WTC11 (cell line): Measurements from ENCODE around the gene IFIT1.

Source experiments
- ATF6 ChIP-seq: sonication (generic); formaldehyde crosslinking; IDR thresholded peaks from 2 replicates; pipeline ENCODE4 v1.8.1; 2023; ENCODE audit warnings: mild to moderate bottlenecking, missing genetic modification reagents
- CREB1 ChIP-seq: sonication (generic); formaldehyde crosslinking; IDR thresholded peaks from 2 replicates; pipeline ENCODE4 v1.8.0; 2023; ENCODE audit warnings: mild to moderate bottlenecking, missing genetic modification reagents
- CREM ChIP-seq: sonication (generic); formaldehyde crosslinking; IDR thresholded peaks from 2 replicates; pipeline ENCODE4 v1.8.1; 2022; ENCODE audit warnings: mild to moderate bottlenecking, missing genetic modification reagents, moderate library complexity
- ESRRA ChIP-seq: sonication (generic); formaldehyde crosslinking; IDR thresholded peaks from 2 replicates; pipeline ENCODE4 v1.8.1; 2022; ENCODE audit warnings: mild to moderate bottlenecking, missing genetic modification reagents, borderline replicate concordance
- JUN ChIP-seq: sonication (generic); formaldehyde crosslinking; IDR thresholded peaks from 2 replicates; pipeline ENCODE4 v1.8.0; 2023; ENCODE audit warnings: mild to moderate bottlenecking, missing genetic modification reagents
- SMAD3 ChIP-seq: sonication (generic); formaldehyde crosslinking; IDR thresholded peaks from 2 replicates; pipeline ENCODE4 v1.8.0; 2022; ENCODE audit warnings: missing genetic modification reagents, mild to moderate bottlenecking, borderline replicate concordance
- TCF7 ChIP-seq: sonication (generic); formaldehyde crosslinking; IDR thresholded peaks from 2 replicates; pipeline ENCODE4 v1.8.0; 2022; ENCODE audit warnings: mild to moderate bottlenecking, low read depth, missing genetic modification reagents, moderate library complexity
- USF1 ChIP-seq: sonication (generic); formaldehyde crosslinking; IDR thresholded peaks from 2 replicates; pipeline ENCODE4 v1.8.0; 2022; ENCODE audit warnings: mild to moderate bottlenecking, missing genetic modification reagents
- ZNF121 ChIP-seq: sonication (generic); formaldehyde crosslinking; IDR thresholded peaks from 2 replicates; pipeline ENCODE4 v1.8.0; 2023; ENCODE audit warnings: missing genetic modification reagents
- ZNF138 ChIP-seq: sonication (generic); formaldehyde crosslinking; conservative IDR thresholded peaks from 2 replicates; pipeline ENCODE4 v1.8.1; 2022; ENCODE audit warnings: mild to moderate bottlenecking, moderate library complexity, missing genetic modification reagents
- ZNF512 ChIP-seq: sonication (generic); formaldehyde crosslinking; IDR thresholded peaks from 2 replicates; pipeline ENCODE4 v1.8.1; 2022; ENCODE audit warnings: missing genetic modification reagents, borderline replicate concordance
- TF ChIP-seq, protein P1 (sequence below): fragments of 200-600 bp; IDR thresholded peaks from 2 replicates; pipeline ENCODE4 v1.8.0; 2022; ENCODE audit warnings: antibody characterized with exemption
- TF ChIP-seq, protein P2 (sequence below): sonication (generic); formaldehyde crosslinking; IDR thresholded peaks from 2 replicates; pipeline ENCODE4 v1.8.1; 2023; ENCODE audit warnings: mild to moderate bottlenecking, missing genetic modification reagents, borderline replicate concordance
- TF ChIP-seq, protein P3 (sequence below): sonication (generic); formaldehyde crosslinking; IDR thresholded peaks from 2 replicates; pipeline ENCODE4 v1.8.0; 2022; ENCODE audit warnings: mild to moderate bottlenecking, missing genetic modification reagents

GRCh38 chr10:89371079-89371478, 21.3 kb upstream of the IFIT1 start:
- TF ChIP-seq, protein P1, sequence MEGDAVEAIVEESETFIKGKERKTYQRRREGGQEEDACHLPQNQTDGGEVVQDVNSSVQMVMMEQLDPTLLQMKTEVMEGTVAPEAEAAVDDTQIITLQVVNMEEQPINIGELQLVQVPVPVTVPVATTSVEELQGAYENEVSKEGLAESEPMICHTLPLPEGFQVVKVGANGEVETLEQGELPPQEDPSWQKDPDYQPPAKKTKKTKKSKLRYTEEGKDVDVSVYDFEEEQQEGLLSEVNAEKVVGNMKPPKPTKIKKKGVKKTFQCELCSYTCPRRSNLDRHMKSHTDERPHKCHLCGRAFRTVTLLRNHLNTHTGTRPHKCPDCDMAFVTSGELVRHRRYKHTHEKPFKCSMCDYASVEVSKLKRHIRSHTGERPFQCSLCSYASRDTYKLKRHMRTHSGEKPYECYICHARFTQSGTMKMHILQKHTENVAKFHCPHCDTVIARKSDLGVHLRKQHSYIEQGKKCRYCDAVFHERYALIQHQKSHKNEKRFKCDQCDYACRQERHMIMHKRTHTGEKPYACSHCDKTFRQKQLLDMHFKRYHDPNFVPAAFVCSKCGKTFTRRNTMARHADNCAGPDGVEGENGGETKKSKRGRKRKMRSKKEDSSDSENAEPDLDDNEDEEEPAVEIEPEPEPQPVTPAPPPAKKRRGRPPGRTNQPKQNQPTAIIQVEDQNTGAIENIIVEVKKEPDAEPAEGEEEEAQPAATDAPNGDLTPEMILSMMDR, result no peak
- TF ChIP-seq ZNF138 (CRISPR knock-in tag), result no peak
- TF ChIP-seq TCF7 (CRISPR knock-in tag), result no peak
- TF ChIP-seq JUN, result no peak
- TF ChIP-seq, protein P2, sequence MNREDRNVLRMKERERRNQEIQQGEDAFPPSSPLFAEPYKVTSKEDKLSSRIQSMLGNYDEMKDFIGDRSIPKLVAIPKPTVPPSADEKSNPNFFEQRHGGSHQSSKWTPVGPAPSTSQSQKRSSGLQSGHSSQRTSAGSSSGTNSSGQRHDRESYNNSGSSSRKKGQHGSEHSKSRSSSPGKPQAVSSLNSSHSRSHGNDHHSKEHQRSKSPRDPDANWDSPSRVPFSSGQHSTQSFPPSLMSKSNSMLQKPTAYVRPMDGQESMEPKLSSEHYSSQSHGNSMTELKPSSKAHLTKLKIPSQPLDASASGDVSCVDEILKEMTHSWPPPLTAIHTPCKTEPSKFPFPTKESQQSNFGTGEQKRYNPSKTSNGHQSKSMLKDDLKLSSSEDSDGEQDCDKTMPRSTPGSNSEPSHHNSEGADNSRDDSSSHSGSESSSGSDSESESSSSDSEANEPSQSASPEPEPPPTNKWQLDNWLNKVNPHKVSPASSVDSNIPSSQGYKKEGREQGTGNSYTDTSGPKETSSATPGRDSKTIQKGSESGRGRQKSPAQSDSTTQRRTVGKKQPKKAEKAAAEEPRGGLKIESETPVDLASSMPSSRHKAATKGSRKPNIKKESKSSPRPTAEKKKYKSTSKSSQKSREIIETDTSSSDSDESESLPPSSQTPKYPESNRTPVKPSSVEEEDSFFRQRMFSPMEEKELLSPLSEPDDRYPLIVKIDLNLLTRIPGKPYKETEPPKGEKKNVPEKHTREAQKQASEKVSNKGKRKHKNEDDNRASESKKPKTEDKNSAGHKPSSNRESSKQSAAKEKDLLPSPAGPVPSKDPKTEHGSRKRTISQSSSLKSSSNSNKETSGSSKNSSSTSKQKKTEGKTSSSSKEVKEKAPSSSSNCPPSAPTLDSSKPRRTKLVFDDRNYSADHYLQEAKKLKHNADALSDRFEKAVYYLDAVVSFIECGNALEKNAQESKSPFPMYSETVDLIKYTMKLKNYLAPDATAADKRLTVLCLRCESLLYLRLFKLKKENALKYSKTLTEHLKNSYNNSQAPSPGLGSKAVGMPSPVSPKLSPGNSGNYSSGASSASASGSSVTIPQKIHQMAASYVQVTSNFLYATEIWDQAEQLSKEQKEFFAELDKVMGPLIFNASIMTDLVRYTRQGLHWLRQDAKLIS (CRISPR knock-in tag), result no peak
- TF ChIP-seq ATF6, result no peak
- no peak for TF ChIP-seq ZNF512 (CRISPR knock-in tag)
- no peak for TF ChIP-seq CREM (CRISPR knock-in tag)
- TF ChIP-seq SMAD3 (CRISPR knock-in tag), result no peak
- no peak for TF ChIP-seq ESRRA
- TF ChIP-seq USF1 (CRISPR knock-in tag), result no peak
- no peak for TF ChIP-seq CREB1 (CRISPR knock-in tag)
- TF ChIP-seq, protein P3, sequence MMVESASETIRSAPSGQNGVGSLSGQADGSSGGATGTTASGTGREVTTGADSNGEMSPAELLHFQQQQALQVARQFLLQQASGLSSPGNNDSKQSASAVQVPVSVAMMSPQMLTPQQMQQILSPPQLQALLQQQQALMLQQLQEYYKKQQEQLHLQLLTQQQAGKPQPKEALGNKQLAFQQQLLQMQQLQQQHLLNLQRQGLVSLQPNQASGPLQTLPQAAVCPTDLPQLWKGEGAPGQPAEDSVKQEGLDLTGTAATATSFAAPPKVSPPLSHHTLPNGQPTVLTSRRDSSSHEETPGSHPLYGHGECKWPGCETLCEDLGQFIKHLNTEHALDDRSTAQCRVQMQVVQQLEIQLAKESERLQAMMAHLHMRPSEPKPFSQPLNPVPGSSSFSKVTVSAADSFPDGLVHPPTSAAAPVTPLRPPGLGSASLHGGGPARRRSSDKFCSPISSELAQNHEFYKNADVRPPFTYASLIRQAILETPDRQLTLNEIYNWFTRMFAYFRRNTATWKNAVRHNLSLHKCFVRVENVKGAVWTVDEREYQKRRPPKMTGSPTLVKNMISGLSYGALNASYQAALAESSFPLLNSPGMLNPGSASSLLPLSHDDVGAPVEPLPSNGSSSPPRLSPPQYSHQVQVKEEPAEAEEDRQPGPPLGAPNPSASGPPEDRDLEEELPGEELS (CRISPR knock-in tag), result no peak
- no peak for TF ChIP-seq ZNF121 (CRISPR knock-in tag)
